Retina (tissue), 1 donor: ENCODE measurements around the gene PNMA1.

Experiments
- DNase-seq: peaks from one replicate; pipeline ENCODE4 v3.0.0-alpha.2; 2016

Gene PNMA1

GRCh38 chr14:73661872-73662271 is 52.3 kb downstream of the PNMA1 start:
- DNase-seq, result no peak
